HG02763 (cell line): ENCODE results near the gene GULP1.

Experiments used
- ATAC-seq: cut with Tn5 transposase; IDR thresholded peaks from one replicate; pipeline ENCODE4 v1.9.1; 2021; ENCODE audit warnings: mild to moderate bottlenecking, moderate library complexity; ENCODE audit not compliant: unreplicated experiment

GULP1 gene

DNA sequence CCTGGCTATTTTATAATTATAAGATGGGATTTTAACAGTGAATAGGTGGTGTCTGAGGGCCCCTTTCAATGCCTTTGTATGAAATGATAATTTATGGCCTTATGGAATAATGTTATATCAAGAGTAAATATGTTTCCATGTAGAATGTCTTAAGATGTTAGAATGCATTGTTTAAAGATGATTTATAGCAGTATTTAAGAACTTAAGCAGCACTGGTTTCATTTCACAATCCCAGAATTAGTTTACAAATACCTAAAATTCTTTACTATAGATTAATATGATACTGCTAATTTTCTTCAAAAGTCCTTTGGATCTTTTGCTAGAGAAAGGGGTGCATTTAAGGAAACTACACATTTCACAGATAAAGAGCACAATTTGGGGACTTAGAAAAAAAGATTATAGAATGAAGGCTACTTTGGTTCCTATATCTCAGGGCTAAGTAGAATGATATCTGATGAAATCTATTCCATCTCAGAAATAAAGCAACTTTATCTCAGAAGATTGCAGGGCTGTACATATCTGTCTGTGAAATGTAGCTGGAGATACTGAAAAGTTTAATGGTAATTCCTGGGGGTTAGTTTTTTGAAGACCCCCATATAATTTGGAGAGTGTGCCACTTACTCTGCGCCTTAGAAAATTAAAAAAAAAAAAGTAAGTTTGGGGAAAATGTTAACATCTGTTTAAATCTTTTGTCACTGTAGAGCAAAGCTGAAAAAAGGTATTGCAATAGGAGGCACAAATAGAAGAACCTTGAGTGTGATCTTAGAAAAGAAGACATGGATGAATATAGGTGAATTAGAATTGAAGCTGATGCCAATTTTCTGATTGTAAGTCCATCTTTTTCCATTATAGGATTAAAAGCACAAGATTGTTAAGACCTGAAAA lies 123.4 kb downstream of the GULP1 start:
- no peak for ATAC-seq

DNA sequence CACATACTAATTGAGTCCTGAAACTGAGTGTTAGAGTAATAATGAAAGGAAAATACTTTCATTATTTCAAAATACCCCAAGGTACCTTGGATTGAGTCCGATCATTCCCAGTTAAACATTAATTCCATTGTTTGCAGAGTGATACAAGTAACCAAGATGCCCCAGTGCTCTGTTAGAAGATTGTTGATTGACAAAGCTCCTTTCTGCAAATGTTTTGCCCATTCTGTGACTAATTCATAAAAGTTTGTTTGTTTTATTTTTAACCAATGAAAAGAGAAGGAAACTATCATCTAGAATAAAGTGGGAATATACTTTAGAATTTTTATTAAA lies 124.0 kb downstream of the GULP1 start:
- no peak for ATAC-seq

DNA sequence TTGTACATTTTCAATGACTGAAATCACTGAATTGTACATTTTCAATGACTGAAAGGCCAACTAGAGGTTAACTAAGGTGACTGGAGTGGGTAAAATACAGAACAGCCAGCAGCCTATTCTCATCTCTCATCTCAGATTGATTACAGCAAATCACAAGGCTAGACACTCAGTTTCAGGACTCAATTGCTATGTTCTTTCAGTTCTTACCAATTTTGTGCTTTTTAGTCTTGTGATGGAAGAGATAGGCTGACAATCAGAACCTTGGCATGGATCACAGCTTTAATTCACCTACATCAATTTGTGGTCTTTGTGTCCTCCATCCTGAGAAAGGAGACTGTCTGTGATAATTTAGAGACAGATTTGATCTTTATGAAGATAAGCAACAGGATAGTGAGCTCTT lies 124.7 kb downstream of the GULP1 start:
- ATAC-seq: no peak

DNA sequence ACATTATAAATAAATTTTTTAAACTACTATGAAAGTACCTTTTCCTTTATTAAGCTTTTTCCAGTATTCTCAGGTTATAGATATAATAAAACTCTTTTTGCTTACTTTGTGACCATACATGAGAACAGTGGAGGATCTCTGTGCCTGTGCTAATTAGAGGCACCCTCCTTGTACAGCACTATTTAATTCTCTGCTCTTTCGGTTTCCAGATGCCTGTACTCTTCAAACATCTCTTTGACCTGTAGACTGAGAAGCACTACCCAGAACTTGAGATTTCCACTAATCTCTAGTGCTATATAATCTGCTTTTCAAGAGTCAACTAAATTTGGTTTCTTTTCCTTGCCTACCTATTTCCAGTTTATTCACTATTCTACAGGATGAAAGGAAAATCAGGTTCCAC lies 131.1 kb downstream of the GULP1 start:
- ATAC-seq: no peak

DNA sequence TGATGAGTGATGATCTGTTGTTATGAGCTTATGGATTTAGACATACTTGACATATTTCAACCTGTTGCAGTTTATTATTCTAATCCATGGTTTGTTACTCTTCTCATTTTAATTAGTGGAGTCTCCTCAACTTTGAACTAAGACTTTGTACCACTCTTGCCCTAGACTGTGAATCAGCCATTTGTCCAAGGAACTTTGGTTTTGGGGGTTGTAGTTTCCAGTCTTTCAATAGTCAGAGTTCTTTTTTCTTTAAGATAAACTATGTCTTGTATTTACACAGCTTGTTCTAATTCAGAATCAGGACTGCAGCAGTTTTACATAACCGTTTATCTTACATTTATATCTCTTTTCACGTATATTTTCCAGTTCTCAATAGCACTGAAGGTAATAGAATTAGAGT lies 133.6 kb downstream of the GULP1 start:
- no peak for ATAC-seq

DNA sequence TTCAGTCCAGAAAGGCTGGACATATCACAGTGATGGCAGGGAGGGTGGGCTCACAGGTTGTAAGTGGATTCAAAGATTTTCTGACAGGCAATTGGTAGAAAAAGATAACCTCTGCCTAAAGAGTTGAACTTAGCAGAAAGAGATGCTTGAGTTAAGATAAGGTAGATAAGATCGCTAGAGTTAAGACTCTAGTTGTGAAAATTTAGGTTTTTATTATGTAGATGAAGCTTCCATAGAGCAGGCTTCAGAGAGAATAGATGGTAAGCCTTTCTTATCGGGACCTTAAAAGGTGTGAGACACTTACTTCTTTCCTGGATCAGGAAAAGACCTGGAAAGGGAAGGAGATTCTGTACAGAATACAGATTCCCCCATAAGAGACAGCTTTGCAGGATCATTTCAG lies 134.4 kb downstream of the GULP1 start:
- ATAC-seq: no peak

DNA sequence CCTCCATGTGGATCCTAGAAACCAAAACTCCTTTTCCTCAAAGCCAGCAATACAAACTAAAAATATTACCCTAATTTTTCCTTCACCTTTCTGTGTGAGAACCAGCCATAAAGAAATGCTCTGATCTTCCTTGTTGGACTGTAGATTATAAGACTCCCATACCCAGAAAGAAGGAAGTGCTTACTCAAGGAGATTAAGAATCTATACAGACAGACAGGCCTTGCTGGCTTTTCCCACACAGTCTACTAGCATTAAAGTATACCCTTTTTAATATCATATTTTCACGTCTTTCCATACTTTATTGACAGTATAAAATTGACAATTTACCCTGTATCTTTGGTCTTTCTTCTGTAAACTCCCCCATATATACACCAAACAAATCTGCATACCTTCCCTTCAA lies 139.0 kb downstream of the GULP1 start:
- ATAC-seq: no peak

DNA sequence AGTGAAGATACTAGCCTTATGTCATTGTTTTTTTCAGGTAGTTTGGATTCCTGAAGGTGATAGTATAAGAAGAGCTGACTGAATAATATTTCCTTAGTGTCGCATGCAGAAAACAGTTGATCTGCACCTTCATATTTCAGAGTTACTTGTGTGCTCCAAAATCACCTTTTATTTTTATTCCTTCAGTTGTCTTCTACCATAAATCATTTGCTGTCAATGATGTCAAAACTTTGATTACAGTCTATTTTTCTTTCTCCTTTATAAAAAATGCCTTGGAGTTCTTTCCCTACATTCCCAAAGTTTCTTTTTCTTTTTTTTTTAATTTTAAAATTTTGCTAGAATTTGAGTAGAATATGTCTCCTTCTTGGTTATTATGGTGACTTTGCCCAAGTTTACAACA lies 142.3 kb downstream of the GULP1 start:
- no peak for ATAC-seq

DNA sequence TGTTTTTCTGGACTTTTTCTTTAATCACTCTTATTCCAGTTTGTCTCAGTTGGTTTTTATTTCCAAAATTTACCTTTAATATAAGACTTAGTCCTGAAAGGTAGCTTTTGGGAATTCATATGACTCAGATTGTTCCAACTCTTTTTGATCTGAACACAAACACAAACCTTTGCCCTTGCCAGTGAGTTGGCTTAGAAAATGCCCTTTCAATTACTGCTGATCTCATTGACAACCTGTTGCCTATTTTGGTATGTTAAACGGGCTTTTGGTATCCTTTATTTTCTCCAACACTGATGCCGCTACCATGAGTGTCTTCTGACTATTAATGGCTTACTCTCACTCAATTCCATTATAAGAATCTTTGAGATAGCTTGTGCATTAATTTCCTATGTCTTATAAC lies 143.4 kb downstream of the GULP1 start:
- ATAC-seq: no peak

DNA sequence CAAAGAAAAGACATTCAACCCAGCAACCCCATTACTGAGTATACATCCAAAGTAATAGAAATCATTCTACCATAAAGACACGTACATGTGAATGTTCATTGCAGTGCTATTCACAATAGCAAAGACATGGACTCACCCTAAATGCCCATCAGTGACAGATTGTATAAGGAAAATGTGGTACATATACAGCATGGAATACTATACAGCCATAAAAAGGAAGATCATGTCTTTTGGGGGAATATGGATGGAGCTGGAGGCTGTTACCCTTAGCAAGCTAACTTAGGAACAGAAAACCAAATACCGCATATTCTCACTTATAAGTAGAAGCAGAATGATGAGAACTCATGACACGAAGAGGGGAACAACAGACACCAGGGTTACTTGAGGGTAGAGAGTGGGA lies 145.9 kb downstream of the GULP1 start:
- no peak for ATAC-seq

DNA sequence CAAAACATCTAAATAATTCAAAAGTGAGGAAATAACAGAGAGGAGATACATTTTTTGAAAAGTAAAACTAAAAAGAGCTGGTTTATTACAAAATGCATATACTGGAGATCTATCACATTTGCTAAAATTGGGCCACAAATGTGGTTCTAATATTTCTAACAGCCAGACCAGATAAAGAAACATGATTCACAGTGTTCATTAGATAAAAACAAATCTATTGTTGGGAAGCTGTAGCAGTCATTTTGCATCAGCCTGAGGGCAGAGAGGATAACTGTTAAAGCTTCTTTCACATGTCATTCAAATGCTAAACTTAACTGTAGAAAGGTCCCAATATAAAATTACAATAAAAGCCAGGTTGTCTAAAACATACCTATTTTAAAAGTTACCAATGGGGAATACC lies 148.3 kb downstream of the GULP1 start:
- no peak for ATAC-seq

DNA sequence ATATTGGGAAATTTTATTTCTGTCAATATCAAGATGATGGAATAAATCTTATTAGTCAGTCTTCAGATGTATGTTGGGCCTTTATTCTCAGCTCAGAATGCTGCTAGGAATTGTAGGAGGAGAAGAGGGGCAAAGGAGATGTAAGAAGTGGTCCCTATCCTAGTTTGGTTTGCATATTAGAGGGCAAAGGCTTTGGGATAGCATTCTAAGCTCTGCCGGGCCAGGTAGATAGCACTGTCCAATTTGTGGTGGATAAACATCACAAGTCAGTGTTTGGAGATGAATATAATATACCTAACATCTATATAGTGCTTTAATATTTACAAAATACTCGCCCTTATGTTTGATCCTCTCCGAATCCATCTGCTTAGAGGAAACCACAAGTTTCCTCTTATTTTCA lies 149.2 kb downstream of the GULP1 start:
- no peak for ATAC-seq

DNA sequence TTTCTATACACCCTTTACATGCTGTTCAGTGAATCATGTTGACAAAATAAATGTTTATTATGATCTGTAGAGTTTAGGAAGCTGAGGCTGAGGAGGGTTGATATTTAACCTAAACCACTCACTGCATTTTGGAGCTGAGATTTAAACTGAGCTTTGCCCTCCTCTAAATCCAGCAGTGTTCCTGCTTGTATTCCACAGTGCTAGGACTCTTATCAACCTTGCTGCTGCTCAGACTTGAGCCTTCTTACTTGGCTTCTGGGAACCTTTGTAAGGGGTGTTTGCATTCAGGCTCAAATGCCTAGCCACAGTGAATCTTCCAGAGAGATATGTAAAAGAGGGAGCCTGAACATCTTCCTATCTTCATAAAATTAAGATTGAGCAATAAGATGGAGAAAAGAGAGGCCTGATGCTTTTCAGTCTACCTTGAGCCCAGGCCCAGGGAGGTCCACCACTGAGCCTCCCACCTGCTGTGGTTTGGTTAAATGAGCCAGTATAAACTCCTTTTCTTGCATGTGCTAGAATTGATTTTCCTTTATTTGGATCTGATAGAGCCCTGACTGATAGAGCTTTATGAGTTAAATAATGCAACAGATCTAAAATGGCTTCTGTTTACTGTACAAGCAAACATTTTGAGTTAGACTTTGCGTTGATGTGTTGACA lies 149.7 kb downstream of the GULP1 start:
- ATAC-seq: no peak

DNA sequence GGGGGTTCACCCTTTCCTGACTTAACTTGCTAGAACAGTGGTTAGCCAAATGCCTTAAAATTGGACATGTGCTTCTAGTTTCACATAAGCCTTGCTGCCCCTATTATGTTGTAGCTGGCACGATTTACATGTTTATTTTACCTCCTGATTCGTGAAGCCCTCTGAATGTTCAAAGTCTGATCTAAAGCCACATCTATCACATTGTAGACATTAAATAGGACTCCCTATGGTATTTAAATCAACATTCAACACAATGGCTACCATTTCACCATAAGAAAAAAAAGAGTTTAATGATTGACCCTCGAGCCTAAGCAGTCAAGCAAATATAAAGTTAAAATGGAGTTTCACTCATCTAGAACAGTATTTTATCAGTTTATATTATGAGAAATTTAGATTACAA lies 151.5 kb downstream of the GULP1 start:
- no peak for ATAC-seq

DNA sequence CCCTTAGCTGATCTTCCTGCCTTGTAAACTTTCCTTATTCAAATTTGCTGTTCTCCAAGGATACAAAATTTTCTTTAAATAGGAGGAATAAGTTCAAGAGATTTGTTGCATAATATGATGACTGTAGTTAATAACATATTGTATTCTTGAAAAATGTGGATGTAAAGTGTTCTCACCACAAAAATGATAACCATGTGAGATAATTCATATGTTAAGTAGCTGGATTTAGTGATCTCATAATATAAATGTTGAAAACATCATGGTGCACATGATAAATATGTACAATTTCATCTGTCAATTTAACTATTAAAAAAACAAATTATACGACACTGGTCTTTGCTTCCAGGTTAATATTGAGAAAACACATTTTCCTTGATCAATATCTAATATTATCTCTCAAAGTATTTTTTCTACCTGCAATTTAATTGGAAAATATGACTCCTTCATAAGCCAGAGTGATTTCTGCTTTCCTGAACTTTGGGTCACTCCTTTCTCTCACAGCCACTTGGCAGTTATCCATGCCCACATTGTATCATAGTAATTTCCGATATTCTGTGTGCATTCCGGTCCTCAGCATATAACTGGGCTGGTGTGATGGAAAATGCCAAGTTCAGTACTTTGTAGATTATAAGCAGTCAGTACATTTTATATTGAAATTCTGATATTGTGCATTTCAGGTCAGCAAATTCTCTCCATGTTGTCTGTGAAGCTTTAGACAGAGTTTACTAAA lies 152.6 kb downstream of the GULP1 start:
- no peak for ATAC-seq

DNA sequence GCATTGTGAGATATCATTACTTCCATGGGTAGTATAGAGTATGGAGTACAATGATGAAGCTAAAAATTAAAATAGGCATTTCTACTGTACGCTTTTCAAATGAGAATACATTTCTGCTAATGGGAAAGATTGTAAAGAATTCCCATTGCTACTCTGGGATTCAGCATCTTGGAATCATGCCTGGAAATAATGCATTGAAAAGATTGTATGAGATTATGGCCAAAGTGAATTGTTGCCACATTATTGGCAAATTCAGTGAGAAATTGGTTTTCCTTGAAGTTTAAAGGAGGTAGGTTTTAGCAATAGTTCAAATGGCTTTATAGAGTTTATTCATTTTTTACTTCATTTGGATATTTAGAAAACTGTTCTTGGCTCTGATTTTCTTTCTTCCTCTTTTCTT lies 157.9 kb downstream of the GULP1 start:
- ATAC-seq: no peak

DNA sequence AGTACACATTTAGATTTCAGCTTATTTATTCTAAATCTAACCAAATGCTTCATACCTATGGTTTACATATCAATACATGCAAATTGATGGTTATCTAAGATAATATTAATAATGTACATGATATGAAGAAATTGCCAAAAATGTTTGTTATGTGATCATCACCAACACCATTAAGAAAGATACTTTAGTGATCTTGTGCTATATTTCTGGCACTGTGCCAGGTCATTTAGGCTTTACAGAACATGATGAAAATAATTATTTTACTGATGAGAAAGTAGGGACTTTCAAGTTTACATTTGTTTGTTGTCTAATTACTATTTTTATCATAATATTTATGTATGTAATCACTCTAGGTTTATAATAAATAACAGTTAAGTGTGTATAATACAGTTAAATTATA lies 158.3 kb downstream of the GULP1 start:
- no peak for ATAC-seq

DNA sequence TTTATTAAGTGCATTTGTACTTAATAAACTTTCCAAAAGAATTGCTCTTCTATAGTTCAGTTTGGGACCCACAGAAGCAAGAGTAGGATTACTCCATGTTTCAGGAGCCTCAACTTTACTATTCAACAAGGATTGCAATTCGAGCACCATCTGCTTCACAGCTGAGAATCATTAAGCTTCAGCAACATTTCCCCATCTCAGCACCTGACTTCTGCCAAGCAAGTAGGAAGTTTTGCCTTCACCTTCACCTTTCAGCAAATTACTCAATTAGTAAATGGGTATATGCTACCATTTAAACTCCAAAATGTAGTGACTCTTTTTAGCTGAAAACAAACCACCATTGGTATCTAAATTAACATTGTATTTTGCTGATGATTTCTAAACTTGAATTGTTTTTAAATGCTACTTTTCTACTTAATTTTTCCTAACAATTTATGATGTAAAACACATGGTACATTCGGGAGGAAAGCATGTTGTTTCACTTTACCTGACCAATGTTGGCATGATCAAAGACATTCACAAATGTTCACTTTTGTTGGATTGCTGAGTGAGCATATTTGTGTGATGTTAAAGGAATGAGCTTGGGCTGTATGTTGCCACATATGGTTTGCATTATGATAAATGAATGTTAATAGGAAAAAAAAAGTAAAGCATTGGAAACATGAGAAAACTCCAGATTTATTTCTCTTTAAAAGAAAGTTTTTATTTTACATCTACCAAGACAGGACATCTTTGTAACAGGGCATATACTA lies 159.2 kb downstream of the GULP1 start:
- no peak for ATAC-seq

DNA sequence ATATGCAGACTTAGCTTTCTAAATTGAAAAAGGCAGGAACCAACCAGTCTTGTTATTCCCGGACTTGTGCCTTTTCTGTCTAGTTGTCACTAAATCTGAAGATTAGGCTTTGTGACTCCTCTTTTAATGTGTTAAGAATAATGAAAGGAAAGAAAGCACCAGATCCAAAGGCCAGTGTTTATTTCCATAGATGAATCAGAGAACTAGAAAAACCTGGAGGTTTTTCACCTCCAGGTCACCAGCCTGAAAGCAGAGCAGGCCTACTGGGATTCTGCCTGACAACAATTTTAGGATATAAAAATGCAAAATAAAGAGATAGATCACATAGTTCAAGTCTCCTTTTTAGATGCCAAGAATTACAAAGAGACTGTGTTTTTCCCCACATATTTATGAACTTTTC lies 160.4 kb downstream of the GULP1 start:
- no peak for ATAC-seq

DNA sequence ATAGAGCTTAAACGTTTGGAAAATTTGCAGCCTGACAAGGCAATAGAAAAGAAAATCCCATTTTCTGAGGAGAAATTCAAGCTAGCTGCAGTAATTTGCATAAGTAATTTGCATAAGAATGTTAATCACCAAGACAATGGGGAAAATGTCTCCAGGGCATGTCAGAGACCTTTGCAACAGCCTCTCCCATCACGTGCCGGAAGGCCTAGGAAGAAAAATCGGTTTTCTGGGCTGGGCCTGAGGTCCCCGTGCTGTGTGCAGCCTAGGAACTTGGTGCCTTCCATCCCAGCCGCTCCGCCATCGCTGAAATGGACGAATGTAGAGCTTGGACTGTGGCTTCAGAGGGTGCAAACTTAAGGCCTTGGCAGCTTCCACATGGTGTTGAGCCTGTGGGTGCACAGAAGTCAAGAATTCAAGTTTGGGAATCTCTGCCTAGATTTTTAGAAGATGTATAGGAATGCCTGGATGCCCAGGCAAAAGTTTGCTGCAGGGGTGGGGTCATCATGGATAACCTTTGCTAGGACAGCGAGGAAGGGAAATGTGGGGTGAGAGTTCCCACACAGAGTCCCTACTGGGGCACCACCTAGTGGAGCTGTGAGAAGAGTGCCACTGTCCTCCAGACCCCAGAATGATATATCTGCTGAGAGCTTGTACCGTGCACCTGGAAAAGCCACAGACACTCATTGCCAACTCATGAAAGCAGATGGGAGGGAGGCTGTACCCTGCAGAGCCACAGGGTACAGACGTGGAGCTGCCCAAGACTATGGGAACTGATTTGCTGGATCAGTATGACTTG lies 164.6 kb downstream of the GULP1 start:
- no peak for ATAC-seq

DNA sequence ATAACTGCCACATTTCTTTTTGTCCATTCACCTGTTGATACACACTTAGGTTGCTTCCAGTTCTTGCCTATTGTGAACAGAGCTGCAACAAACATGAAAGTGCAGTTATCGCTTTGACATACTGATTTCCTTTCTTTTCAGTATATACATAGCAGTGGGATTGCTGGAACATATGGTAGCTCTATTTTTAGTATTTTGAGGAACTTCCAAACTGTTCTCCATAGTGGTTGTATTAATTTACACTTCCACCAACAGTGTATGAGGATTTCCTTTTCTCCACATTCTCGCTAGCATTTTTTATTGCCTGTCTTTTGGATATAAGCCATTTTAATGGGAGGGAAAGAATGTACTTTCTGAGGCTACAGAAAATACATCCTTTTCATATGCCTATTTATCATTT lies 167.4 kb downstream of the GULP1 start:
- no peak for ATAC-seq
